Thoracic aorta (tissue), 2 donors: ENCODE results near the gene HUS1B. TPM values are rescaled to one million over a fixed set of nuclear protein-coding genes. Genes with fewer than 3 reads are reported as not detected.
"Not testable (repeated sequence)": the region's sequence is repeated elsewhere in the genome, so short reads cannot be mapped to it uniquely, and the experiment has no call there.

Experiments
- ATAC-seq: fragments of 150-250 bp; one replicate; pipeline ENCODE4 v1.8.0; 2017; ENCODE audit warnings: low read depth; ENCODE audit not compliant: insufficient number of reproducible peaks, low FRiP score
- DNase-seq: peaks from one replicate; pipeline ENCODE4 v3.0.0-alpha.2; 2020; ENCODE audit warnings: low spot score
- H3K27ac ChIP-seq, 2 donors: fragments of 200-600 bp; sonication (generic); 1 replicate in 1 of 2; 2 replicates in 1 of 2; pipeline ENCODE4 v1.5.1; 2016; ENCODE audit warnings: mild to moderate bottlenecking in 2 of 2, moderate library complexity in 2 of 2
- H3K27me3 ChIP-seq: fragments of 200-600 bp; sonication (generic); replicated peaks from 2 replicates; pipeline ENCODE4 v1.6.0; 2016; ENCODE audit warnings: mild to moderate bottlenecking; ENCODE audit not compliant: insufficient read depth
- H3K36me3 ChIP-seq: fragments of 200-600 bp; sonication (generic); one replicate; pipeline ENCODE4 v1.5.1; 2016
- H3K4me1 ChIP-seq, 2 donors: fragments of 200-600 bp; sonication (generic); 1 replicate in 1 of 2; 2 replicates in 1 of 2; pipeline versions ENCODE4 v1.5.1 to v1.6.0; 2016; ENCODE audit warnings: low read depth in 2 of 2, mild to moderate bottlenecking in 1 of 2; ENCODE audit not compliant: control insufficient read depth in 1 of 2
- H3K4me3 ChIP-seq: fragments of 200-600 bp; sonication (generic); 2 replicates; pipeline ENCODE4 v1.5.1; 2016; ENCODE audit warnings: mild to moderate bottlenecking
- H3K9me3 ChIP-seq: fragments of 200-600 bp; sonication (generic); 2 replicates; pipeline ENCODE4 v1.5.1; 2016
- CTCF ChIP-seq: fragments of 200-600 bp; sonication (generic); IDR thresholded peaks from one replicate; pipeline ENCODE4 v1.5.1; 2019; ENCODE audit warnings: antibody characterized with exemption
- total RNA-seq, 2 donors: library from RNA; depleted of rRNA; stranded (reverse); fragments of >200 nt; gene quantifications; one replicate each; pipeline versions ENCODE4 v1.1.0 to v1.2.3, GENCODE V29; 2016

Gene HUS1B
- total RNA-seq, 2 donors from 2014 or later: 0.71 to 2.6 TPM

- Histone ChIP-seq H3K27me3 (no peaks in the 10 kb centered on the region), H3K4me3 (no peak overlapping the region), H3K27ac (no peak overlapping the region), H3K9me3 (no peaks in the 10 kb centered on the region), H3K36me3 (no peaks in the 10 kb centered on the region), H3K4me1 (no peaks in the 10 kb centered on the region)
- no peak for TF ChIP-seq CTCF
- DNase-seq (no peak), ATAC-seq (no peak)
Measured at GRCh38 chr6:665403-666267, 8.7 kb upstream of the HUS1B start.

DNA sequence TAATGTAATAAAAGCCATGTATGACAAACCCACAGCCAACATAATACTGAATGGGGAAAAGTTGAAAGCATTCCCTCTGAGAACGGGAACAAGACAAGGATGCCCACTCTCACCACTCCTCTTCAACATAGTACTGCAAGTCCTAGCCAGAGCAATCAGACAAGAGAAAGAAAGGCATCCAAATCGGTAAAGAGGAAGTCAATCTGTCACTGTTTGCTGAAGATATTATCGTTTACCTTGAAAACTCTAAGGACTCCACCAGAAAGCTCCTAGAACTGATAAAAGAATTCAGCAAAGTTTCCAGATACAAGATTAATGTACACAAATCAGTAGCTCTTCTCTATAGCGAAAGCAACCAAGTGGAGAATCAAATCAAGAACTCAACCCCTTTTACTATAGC, 6.9 kb upstream of the HUS1B start:
- H3K4me1 ChIP-seq, H3K36me3 ChIP-seq, H3K9me3 ChIP-seq, ATAC-seq, H3K27me3 ChIP-seq, H3K27ac ChIP-seq, H3K4me3 ChIP-seq, DNase-seq: not testable (repeated sequence)

DNA sequence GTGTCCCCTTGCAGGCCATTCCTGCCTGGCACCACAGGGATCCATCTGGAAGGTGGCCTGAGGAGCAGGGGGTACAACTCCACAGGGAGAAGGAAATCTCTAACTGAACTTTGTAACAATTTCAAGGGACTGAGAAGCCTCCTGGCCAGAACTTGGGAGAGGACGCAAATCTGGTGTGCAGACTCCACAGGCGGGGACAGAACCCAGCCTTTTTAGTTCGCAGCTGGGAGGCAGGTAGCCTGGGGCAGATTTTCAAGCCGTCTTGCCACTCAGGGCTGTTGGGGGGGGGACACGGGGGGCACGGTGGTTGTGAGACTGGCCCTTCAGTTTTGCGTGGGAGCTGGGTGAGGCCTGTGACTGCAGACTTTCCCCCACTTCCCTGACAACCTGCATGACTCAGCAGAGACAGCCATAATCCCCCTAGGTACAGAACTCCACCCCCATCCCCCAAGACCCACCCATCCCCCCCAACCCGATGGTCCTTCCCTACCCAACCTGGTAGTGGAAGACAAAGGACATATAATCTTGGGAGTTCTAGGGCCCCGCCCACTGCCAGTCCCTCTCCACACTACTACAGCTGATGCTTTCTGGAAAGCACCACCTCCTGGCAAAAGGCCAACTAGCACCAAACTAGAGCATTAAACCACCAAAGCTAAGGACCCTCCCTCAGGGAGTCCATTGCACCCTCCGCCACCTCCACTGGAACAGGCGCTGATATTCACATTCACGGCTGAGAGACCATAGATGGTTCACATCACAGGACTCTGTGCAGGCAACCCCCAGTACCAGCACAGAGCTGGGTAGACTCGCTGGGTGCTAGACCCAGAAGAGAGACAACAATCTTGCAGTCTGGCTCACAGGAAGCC, 3.0 kb upstream of the HUS1B start:
- Histone ChIP-seq H3K9me3 (no peaks in the 10 kb centered on the region), H3K27me3 (no peaks in the 10 kb centered on the region), H3K4me1 (peaks cover 7 to 14% of the 10 kb centered on the region in 2 donors), H3K4me3 (no peak overlapping the region), H3K27ac (no peak overlapping the region), H3K36me3 (peaks cover 5% of the 10 kb centered on the region)
- ATAC-seq: no peak
- TF ChIP-seq CTCF: no peak
- DNase-seq: no peak

GRCh38 chr6:658244-658643, 1.3 kb upstream of the HUS1B start:
- Histone ChIP-seq H3K27ac (no peak overlapping the region), H3K9me3 (no peaks in the 10 kb centered on the region), H3K36me3 (peaks cover 5% of the 10 kb centered on the region), H3K27me3 (no peaks in the 10 kb centered on the region), H3K4me3 (no peak overlapping the region), H3K4me1 (peaks cover 7 to 14% of the 10 kb centered on the region in 2 donors)
- ATAC-seq (no peak), DNase-seq (no peak)
- no peak for TF ChIP-seq CTCF

- Histone ChIP-seq H3K9me3 (no peaks in the 10 kb centered on the region), H3K4me3 (no peak overlapping the region), H3K27me3 (no peaks in the 10 kb centered on the region), H3K36me3 (peaks cover 5% of the 10 kb centered on the region), H3K27ac (no peak overlapping the region), H3K4me1 (peaks cover 7 to 14% of the 10 kb centered on the region in 2 donors)
- no peak for ATAC-seq
- TF ChIP-seq CTCF: no peak
- no peak for DNase-seq
Measured at GRCh38 chr6:657743-658142, 843 bp upstream of the HUS1B start.
